Chondrocyte (in vitro differentiated cells): ENCODE data around the gene CEP85L. TPM values are rescaled to one million over a fixed set of nuclear protein-coding genes. Genes with fewer than 3 reads are reported as not detected.

Experiments
- DNase-seq: peaks from one replicate; pipeline ENCODE4 v3.0.0; 2021; ENCODE audit warnings: mixed read lengths, low spot score
- H3K27ac Mint-ChIP-seq: one replicate; pipeline ENCODE4 v1.8.0; 2021; ENCODE audit warnings: mild to moderate bottlenecking, moderate library complexity, mixed read lengths; ENCODE audit not compliant: unreplicated experiment
- H3K27me3 Mint-ChIP-seq: 2 replicates; pipeline ENCODE4 v1.8.0; 2021; ENCODE audit warnings: low read depth, mixed read lengths
- H3K36me3 Mint-ChIP-seq: 2 replicates; pipeline ENCODE4 v1.8.0; 2021; ENCODE audit warnings: low read depth, mixed read lengths
- H3K4me1 Mint-ChIP-seq: 2 replicates; pipeline ENCODE4 v1.8.0; 2021; ENCODE audit warnings: low read depth, mild to moderate bottlenecking, mixed read lengths
- H3K4me3 Mint-ChIP-seq: one replicate; pipeline ENCODE4 v1.8.0; 2021; ENCODE audit warnings: mild to moderate bottlenecking, moderate library complexity, mixed read lengths; ENCODE audit not compliant: unreplicated experiment
- H3K9me3 Mint-ChIP-seq: 2 replicates; pipeline ENCODE4 v1.8.0; 2021; ENCODE audit warnings: low read depth, mixed read lengths
- CTCF ChIP-seq: fragments of 200-600 bp; sonication (generic); IDR thresholded peaks from 2 replicates; pipeline ENCODE4 v1.5.0; 2021; ENCODE audit warnings: antibody characterized with exemption, mild to moderate bottlenecking, moderate library complexity
- total RNA-seq: library from RNA; stranded (reverse); gene quantifications from 3 replicates; pipeline ENCODE4 v1.2.1, GENCODE V29; 2021

CEP85L gene
- total RNA-seq, 1 donor from 2014 or later = 10.4 TPM

DNA sequence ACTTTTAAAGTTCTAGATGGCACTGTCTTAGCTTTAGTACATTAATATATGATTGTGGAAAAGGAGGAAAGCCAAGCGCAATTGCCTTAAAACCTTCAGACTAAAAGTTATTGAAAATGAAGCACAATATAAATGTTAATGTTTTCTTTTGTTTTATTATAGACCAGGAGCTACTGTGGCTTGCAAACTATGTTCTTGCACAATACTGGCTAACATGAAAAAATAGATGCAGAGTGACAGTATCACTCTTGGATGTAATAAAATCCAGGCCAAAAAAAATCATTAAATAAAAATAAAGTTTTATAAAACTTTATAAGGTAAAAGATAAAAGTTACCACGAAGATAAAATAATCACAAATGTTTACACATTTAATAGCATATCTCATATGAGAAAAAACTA is 121.6 kb downstream of the CEP85L start:
- H3K27ac Mint-ChIP-seq = no peak overlapping the region
- peaks cover 3% of the 10 kb centered on the region for H3K4me1 Mint-ChIP-seq

DNA sequence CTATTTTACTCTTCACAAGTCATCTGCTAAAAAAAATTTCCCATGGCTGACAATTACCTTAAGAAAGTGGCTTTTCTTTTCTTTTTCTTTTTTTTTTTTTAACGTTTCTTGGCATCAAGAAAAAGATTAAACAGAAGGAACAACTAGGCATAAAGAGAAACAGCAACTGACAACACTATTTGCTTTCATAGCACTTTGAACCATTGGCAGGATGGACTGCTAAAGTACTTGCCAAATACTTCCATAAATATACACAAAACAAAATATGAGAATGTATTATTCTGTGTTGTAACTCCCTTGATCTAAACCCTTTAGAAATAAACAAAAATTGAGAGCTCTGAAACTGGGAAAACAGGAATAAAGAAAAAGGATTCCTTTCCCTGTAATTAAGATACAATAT is 123.3 kb downstream of the CEP85L start:
- no peak for TF ChIP-seq CTCF
- H3K36me3 Mint-ChIP-seq = peaks cover 11% of the 10 kb centered on the region
- H3K27me3 Mint-ChIP-seq = no peaks in the 10 kb centered on the region
- H3K4me1 Mint-ChIP-seq = peaks cover 3% of the 10 kb centered on the region
- H3K27ac Mint-ChIP-seq = no peak overlapping the region
- peaks cover 13% of the 10 kb centered on the region for H3K9me3 Mint-ChIP-seq
- DNase-seq = no peak
- no peak overlapping the region for H3K4me3 Mint-ChIP-seq

More for the DNA sequence above, 121.6 kb downstream of the CEP85L start:
- Mint-ChIP-seq H3K9me3 (peaks cover 13% of the 10 kb centered on the region), H3K4me3 (no peak overlapping the region), H3K27me3 (no peaks in the 10 kb centered on the region), H3K36me3 (peaks cover 8% of the 10 kb centered on the region)
- no peak for DNase-seq
- TF ChIP-seq CTCF = no peak

DNA sequence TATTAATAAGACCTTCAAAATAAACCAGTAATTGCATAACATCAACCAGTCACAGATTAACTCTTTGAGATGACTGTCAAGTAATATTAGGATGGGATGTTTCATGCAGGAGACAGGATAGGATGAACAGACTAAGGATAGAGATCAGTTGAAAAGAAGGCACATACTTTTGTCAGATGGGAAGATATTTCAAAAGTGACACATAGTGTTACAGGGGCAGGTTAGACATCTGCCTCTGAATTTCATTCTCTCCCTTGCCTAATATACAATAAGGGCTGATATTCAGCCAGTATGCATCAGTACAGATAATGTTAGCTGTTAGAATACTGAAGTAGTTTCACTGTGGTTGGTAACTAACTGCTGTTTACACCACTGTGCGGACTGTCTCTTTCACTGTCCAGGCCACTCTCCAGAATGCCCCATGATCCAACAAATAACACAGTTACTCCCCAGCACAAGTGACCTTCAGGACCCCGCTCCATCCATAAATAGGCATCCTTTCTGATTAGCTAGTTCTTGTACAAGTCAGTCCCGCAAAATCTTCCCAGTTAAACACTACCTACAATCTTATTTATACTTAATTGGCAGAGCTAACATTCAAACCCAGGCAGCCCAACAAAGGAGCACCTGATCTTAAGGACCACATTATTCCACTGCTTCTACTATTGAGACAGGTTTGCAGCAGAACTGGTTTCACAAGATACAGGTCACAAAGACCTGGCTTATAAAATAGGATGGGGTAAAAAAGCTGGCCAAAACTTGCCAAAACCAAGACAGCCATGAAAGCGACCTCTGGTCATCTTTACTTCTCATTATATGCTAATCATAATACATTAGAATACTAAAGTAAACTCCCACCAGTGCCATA is 125.2 kb downstream of the CEP85L start:
- no peak for DNase-seq
- Mint-ChIP-seq H3K4me3 (no peak overlapping the region), H3K9me3 (peaks cover 6% of the 10 kb centered on the region)

GRCh38 chr6:118524686-118525085 is 126.7 kb downstream of the CEP85L start:
- H3K27me3 Mint-ChIP-seq = no peaks in the 10 kb centered on the region
- TF ChIP-seq CTCF = no peak
- no peaks in the 10 kb centered on the region for H3K9me3 Mint-ChIP-seq
- no peak for DNase-seq
- H3K36me3 Mint-ChIP-seq = peaks cover 4% of the 10 kb centered on the region
- no peak overlapping the region for H3K27ac Mint-ChIP-seq
- no peak overlapping the region for H3K4me3 Mint-ChIP-seq
- no peaks in the 10 kb centered on the region for H3K4me1 Mint-ChIP-seq

More for the DNA sequence above, 125.2 kb downstream of the CEP85L start:
- Mint-ChIP-seq H3K4me1 (peaks cover 3% of the 10 kb centered on the region), H3K27ac (no peak overlapping the region), H3K36me3 (peaks cover 7% of the 10 kb centered on the region), H3K27me3 (no peaks in the 10 kb centered on the region)
- TF ChIP-seq CTCF = no peak

- Mint-ChIP-seq H3K4me3 (no peak overlapping the region), H3K27me3 (no peaks in the 10 kb centered on the region), H3K27ac (no peak overlapping the region), H3K4me1 (no peaks in the 10 kb centered on the region), H3K9me3 (no peaks in the 10 kb centered on the region), H3K36me3 (peaks cover 9% of the 10 kb centered on the region)
- TF ChIP-seq CTCF = no peak
- DNase-seq = no peak
Observed at GRCh38 chr6:118523216-118523615, 128.2 kb downstream of the CEP85L start.
